HAP-1 (cell line): ENCODE results near the gene SSC4D.
"Not testable (repeated sequence)": the region's sequence is repeated elsewhere in the genome, so short reads cannot be mapped to it uniquely, and the experiment has no call there.

Source experiments
- DNase-seq, 2 experiments: peaks; one replicate each; pipeline ENCODE4 v3.0.0-alpha.2; 2016 to 2020; ENCODE audit warnings: low spot score in 2 of 2
- H3K27me3 ChIP-seq: fragments of 250-450 bp; sonication (Bioruptor Pico); 2 replicates; pipeline ENCODE4 v1.5.1; 2020; ENCODE audit warnings: low read depth, mild to moderate bottlenecking, moderate library complexity
- H3K36me3 ChIP-seq: fragments of 250-450 bp; sonication (Bioruptor Pico); replicated peaks from 2 replicates; pipeline ENCODE4 v1.5.1; 2020; ENCODE audit warnings: mild to moderate bottlenecking
- H3K4me1 ChIP-seq: fragments of 250-450 bp; sonication (Bioruptor Pico); 2 replicates; pipeline ENCODE4 v1.5.1; 2020; ENCODE audit warnings: mild to moderate bottlenecking
- H3K4me3 ChIP-seq: fragments of 250-450 bp; sonication (Bioruptor Pico); 2 replicates; pipeline ENCODE4 v1.5.1; 2020; ENCODE audit warnings: mild to moderate bottlenecking, moderate library complexity
- H3K9me3 ChIP-seq: fragments of 250-450 bp; sonication (Bioruptor Pico); 2 replicates; pipeline ENCODE4 v1.5.1; 2020; ENCODE audit warnings: mild to moderate bottlenecking, moderate library complexity
- in situ Hi-C: fragments of 300-500 bp; cut with MboI; formaldehyde crosslinking; loops from 3 replicates; pipeline ENCODE4 v1.14.3; 2020; ENCODE audit warnings: low sequenced_read_pairs, inconsistent platforms, mixed read lengths

SSC4D gene

GRCh38 chr7:76409537-76409936 is at the start of gene SSC4D:
SSC4D (minus strand) TSS chr7:76409697; CDS start chr7:76404439, 5,258 bp downstream.
- Histone ChIP-seq H3K9me3 (no peaks in the 10 kb centered on the region), H3K4me1 (no peaks in the 10 kb centered on the region), H3K27me3 (no peaks in the 10 kb centered on the region), H3K4me3 (no peak within 1 kb of the TSS), H3K36me3 (no peaks in the 10 kb centered on the region)
- in situ Hi-C loops, result no loop called here
- DNase-seq, result no peak

- H3K36me3 ChIP-seq, DNase-seq, H3K4me3 ChIP-seq, in situ Hi-C loops, H3K4me1 ChIP-seq, H3K27me3 ChIP-seq, H3K9me3 ChIP-seq: not testable (repeated sequence)
These were observed 49.0 kb upstream of the SSC4D start for GRCh38 chr7:76458504-76458903.

GRCh38 chr7:76457017-76457416 is 47.5 kb upstream of the SSC4D start:
- in situ Hi-C loops, H3K4me1 ChIP-seq, DNase-seq, H3K9me3 ChIP-seq, H3K27me3 ChIP-seq, H3K4me3 ChIP-seq, H3K36me3 ChIP-seq: not testable (repeated sequence)

GRCh38 chr7:76445577-76446008 is 36.1 kb upstream of the SSC4D start:
- DNase-seq, H3K4me3 ChIP-seq, H3K36me3 ChIP-seq, H3K9me3 ChIP-seq, H3K27me3 ChIP-seq, H3K4me1 ChIP-seq, in situ Hi-C loops: not testable (repeated sequence)

DNA sequence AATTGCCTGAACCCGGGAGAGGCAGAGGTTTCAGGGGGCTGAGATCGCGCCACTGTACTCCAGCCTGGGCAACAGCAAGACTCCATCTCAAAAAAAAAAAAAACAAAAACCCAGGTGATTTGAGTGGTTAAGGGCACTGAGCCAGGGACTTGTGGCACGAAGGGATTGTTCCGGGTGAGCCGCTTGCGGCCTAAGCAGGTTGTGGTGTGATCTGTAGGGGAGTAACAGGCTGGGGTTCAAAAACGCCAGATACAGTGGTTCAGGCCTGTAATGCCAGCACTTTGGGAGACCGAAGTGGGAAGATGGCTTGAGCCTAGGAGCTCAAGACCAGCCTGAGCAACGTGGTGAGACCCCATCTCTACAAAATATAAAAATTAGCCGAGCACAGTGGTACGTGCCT is 34.3 kb upstream of the SSC4D start:
- in situ Hi-C loops, result not testable (repeated sequence)

DNA sequence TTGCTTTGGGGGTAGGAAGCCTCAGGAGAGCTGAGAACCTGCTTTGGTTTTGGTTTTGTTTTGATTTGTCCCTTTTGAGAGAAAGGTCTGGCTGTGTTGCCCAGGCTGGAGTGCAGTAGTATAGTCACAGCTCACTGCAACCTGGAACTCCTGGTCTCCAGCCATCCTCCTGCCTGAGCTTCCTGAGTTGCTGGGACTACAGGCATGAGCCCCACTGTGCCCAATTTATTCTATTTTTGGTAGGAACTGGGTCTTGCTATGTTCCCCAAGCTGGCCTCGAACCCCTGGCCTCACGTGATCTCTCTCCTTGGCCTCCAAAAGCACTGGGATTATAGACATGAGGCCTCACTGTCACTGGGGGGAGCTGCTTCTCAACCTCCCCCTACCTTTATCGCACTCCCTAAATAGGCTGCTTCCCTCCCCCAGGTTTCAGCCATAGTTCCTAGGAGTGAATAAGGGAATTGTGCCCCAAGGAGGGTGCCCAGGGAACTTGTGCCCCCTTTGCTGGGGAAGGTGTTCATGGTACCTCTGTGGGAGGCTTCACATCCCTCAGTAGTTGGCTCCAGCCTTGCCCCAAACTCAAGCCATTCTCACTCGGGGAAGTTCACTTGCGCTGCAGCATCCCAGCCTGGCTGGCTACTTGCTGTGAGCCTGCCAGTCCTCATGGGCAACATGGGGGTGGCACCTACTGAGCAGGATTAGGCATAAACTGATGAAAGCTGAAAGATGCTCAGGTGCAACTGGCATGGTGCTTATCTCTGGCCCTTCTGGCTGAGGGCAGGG is 33.4 kb upstream of the SSC4D start:
- H3K36me3 ChIP-seq, in situ Hi-C loops: not testable (repeated sequence)

More for the DNA sequence above, 34.3 kb upstream of the SSC4D start:
- H3K27me3 ChIP-seq, H3K9me3 ChIP-seq, DNase-seq, H3K36me3 ChIP-seq, H3K4me1 ChIP-seq, H3K4me3 ChIP-seq: not testable (repeated sequence)

GRCh38 chr7:76441792-76442191 is 32.3 kb upstream of the SSC4D start:
- H3K36me3 ChIP-seq, H3K9me3 ChIP-seq, H3K27me3 ChIP-seq, DNase-seq, in situ Hi-C loops, H3K4me1 ChIP-seq, H3K4me3 ChIP-seq: not testable (repeated sequence)

More for the DNA sequence above, 33.4 kb upstream of the SSC4D start:
- not testable (repeated sequence) for H3K27me3 ChIP-seq, H3K4me3 ChIP-seq, H3K4me1 ChIP-seq, DNase-seq, H3K9me3 ChIP-seq

DNA sequence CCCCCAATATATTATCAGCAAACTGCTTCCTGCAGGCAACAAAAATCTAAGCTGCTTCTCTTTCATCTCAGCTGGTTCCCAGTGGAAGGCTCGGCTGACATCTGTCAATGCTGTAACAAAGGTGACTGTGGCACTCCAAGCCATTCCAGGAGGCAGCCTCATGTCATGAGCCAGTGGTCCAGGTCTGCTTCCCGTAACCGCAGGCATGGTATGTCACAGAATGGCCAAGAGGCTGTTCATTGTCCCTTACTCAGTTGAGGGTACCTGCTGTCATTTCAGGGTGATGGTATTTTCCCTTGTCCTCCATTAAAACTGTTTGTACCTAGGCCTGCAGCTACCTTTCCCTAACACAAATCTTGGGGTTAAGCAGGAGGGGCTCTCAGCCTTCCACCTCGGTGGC is 30.9 kb upstream of the SSC4D start:
- H3K9me3 ChIP-seq, H3K36me3 ChIP-seq, in situ Hi-C loops, H3K4me3 ChIP-seq, DNase-seq, H3K4me1 ChIP-seq, H3K27me3 ChIP-seq: not testable (repeated sequence)

- in situ Hi-C loops, H3K4me3 ChIP-seq, H3K9me3 ChIP-seq, H3K4me1 ChIP-seq, DNase-seq, H3K36me3 ChIP-seq, H3K27me3 ChIP-seq: not testable (repeated sequence)
These were observed 29.8 kb upstream of the SSC4D start for GRCh38 chr7:76439120-76439888.

DNA sequence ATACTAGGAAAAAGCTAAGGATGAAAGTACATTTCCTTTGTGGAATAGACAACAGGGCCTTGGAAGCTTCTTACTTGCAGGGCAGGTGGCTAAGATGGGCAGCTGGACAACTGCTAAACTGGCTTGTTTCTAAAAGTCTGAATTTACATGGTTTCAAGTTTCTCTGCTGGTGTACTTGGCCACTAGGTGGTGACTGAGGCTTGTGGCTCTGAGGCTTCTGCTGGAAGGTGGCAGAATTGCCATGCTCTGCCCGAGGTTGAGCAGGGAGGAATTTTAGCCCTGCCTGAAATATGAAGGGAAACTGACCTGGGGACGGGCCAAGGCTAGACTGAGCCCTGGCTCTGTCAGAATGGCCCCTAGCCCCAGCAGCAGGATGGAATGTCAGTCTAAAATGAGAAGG is 28.4 kb upstream of the SSC4D start:
- H3K9me3 ChIP-seq, H3K4me1 ChIP-seq, H3K27me3 ChIP-seq, H3K4me3 ChIP-seq, in situ Hi-C loops, H3K36me3 ChIP-seq: not testable (repeated sequence)
- peak in 1 of 2 experiments; percentile 72 for DNase-seq

GRCh38 chr7:76430836-76431235 is 21.3 kb upstream of the SSC4D start:
- Histone ChIP-seq H3K36me3 (no peaks in the 10 kb centered on the region), H3K4me3 (no peak overlapping the region), H3K27me3 (no peaks in the 10 kb centered on the region), H3K4me1 (no peaks in the 10 kb centered on the region), H3K9me3 (no peaks in the 10 kb centered on the region)
- in situ Hi-C loops, result no loop called here
- no peak for DNase-seq

DNA sequence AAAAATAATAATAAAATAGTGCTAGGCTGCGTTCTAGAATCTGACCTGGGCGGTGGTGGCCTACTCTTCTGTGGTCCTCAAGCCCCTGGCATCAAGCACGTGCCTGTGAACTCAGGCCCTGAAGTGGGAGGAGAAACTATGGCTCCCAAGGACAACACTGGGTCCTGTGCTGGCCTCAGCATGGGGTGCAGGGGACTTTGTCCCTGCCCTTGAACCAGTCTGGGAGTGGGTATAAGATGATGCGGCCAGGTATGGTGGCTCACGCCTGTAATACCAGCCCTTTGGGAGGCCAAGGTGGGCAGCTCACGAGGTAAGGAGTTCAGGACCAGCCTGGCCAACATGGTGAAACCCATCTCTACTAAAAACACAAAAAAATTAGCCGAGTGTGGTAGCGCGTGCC is 20.7 kb upstream of the SSC4D start:
- H3K27me3 ChIP-seq, result no peaks in the 10 kb centered on the region
- no peak overlapping the region for H3K4me3 ChIP-seq
- no peak for DNase-seq
- H3K9me3 ChIP-seq, result no peaks in the 10 kb centered on the region
- no peaks in the 10 kb centered on the region for H3K36me3 ChIP-seq
- in situ Hi-C loops, result no loop called here
- H3K4me1 ChIP-seq, result no peaks in the 10 kb centered on the region

DNA sequence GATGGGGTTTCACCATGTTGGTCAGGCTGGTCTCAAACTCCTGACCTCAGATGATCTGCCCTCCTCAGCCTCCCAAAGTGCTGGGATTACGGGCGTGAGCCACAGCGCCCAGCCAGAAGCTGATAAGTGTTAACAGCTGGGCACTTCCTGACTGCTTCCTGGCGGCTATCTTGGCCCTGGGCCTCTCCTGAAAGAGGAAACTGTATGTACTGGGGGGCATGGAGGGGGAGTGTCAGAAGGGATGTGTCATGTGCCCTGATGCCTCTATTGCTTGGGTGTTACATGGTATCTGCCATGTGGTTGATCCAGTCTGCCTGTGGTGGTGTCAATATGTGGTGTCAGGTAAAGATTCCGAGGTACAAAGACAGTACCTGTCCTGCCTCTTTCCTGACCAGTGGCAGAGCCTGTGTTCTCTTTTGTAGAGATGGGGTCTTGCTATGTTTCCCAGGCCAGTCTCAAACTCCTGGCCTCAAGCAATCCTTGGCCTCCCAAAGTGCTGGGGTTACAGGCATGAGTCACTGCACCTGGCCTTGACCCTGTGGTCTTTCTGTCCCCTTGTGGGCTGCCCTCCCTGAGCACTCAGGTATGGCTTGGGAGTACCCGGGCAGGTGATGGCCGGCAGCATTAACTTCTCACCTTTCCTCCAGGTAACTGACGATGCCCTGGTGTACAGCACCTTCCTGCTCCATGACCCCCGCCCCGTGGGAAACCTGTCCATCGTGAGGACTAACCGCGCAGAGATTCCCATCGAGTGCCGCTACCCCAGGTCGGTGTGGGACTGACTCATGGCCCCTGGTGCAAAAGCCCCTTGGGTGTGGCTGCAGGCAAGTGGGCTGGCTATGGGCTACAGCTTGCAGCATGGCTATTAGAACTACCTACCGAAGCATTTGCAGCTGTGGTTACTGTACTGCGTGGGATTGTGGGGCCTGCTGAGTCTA is 19.6 kb upstream of the SSC4D start:
- Histone ChIP-seq H3K27me3 (no peaks in the 10 kb centered on the region), H3K4me3 (no peak overlapping the region), H3K4me1 (no peaks in the 10 kb centered on the region), H3K36me3 (no peaks in the 10 kb centered on the region), H3K9me3 (no peaks in the 10 kb centered on the region)
- in situ Hi-C loops, result no loop called here
- DNase-seq, result no peak
